OCI-LY3 (cell line): ENCODE results near the gene ALKBH4.

Experiments
- EZH2phosphoT487 ChIP-seq: fragments of 200-600 bp; shearing (Covaris generic); IDR thresholded peaks from 2 replicates; pipeline ENCODE4 v1.6.1; 2018; ENCODE audit warnings: antibody characterized with exemption, mixed run types, low read depth
- TF ChIP-seq, protein P1 (sequence below): fragments of 200-600, 300-600 bp; sonication (generic); IDR thresholded peaks from 2 replicates; pipeline ENCODE4 v1.5.1; 2014; ENCODE audit warnings: antibody characterized with exemption, low read length, low read depth

DNA sequence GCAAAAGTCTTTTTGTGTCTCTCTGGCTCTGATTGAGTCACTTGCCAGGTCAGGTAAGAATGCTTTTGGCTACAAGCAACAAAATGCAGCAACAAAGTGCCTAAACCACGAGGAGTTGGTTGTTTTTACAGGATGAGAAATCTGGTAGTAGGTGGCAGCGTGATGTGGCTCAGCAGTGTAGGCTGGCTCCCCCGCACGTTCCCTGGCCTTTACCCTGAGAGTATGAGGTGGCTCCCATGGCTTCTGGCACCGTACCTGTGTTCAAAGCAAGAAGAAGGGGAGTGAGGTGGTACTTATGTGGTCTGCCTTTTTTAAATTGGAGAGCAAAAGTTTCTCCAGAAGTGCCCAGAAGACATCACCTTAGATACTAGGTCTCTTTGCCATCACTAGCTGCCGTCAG lies 56.8 kb downstream of the ALKBH4 start:
- TF ChIP-seq, protein P1, sequence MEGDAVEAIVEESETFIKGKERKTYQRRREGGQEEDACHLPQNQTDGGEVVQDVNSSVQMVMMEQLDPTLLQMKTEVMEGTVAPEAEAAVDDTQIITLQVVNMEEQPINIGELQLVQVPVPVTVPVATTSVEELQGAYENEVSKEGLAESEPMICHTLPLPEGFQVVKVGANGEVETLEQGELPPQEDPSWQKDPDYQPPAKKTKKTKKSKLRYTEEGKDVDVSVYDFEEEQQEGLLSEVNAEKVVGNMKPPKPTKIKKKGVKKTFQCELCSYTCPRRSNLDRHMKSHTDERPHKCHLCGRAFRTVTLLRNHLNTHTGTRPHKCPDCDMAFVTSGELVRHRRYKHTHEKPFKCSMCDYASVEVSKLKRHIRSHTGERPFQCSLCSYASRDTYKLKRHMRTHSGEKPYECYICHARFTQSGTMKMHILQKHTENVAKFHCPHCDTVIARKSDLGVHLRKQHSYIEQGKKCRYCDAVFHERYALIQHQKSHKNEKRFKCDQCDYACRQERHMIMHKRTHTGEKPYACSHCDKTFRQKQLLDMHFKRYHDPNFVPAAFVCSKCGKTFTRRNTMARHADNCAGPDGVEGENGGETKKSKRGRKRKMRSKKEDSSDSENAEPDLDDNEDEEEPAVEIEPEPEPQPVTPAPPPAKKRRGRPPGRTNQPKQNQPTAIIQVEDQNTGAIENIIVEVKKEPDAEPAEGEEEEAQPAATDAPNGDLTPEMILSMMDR: no peak
- TF ChIP-seq EZH2phosphoT487: no peak
